AG04450 (cell line): ENCODE results near the gene RNPC3. TPM values are rescaled to one million over a fixed set of nuclear protein-coding genes. Genes with fewer than 3 reads are reported as not detected.

Source experiments
- CTCF ChIA-PET: fragments of 300-600, 350-600 bp; formaldehyde crosslinking; extraction: SDS; loops from one replicate; lab custom pipeline; 2022; ENCODE audit warnings: antibody characterized with exemption, inconsistent platforms; lab: Charles Lee
- POLR2A ChIA-PET: fragments of 350-600 bp; formaldehyde crosslinking; extraction: SDS; loops from one replicate; lab custom pipeline; 2021; ENCODE audit warnings: antibody characterized with exemption, inconsistent platforms; lab: Yijun Ruan, JAX
- DNase-seq: peaks from one replicate; pipeline ENCODE4 v3.0.0-alpha.2; 2011; ENCODE audit warnings: low read depth, low spot score
- H3K27ac ChIP-seq: one replicate; pipeline ENCODE4 v1.5.1; 2012; ENCODE audit warnings: low read depth, low read length, control low read depth
- H3K27me3 ChIP-seq: one replicate; pipeline ENCODE4 v1.6.0; 2012; ENCODE audit warnings: low read length; ENCODE audit not compliant: control insufficient read depth, insufficient read depth
- H3K4me3 ChIP-seq: 2 replicates; pipeline ENCODE4 v1.5.1; 2011; ENCODE audit warnings: mild to moderate bottlenecking, low read depth, low read length, control low read depth
- H3K9me3 ChIP-seq: 2 replicates; pipeline ENCODE4 v1.5.1; 2012; ENCODE audit warnings: low read length; ENCODE audit not compliant: control insufficient read depth, insufficient read depth
- CTCF ChIP-seq: IDR thresholded peaks from 2 replicates; pipeline ENCODE4 v1.5.1; 2011; ENCODE audit warnings: low read depth, low read length, control low read depth, inconsistent platforms
- polyA plus RNA-seq: library from polyadenylated mRNA; depleted of rRNA; stranded (reverse); fragments of >200 nt; gene quantifications from 2 replicates; pipeline ENCODE4 v1.2.3, GENCODE V29; 2011

RNPC3 gene
- polyA plus RNA-seq, 1 experiment: 18.3 TPM

GRCh38 chr1:103516283-103516682, 9.2 kb upstream of the RNPC3 start:
- ChIA-PET POLR2A (no interaction called here), CTCF (interaction anchor here (1.0 to 1.5 kb wide), 2 partner anchors 716 to 1696 kb away, joined by 3 to 4 read pairs; no protein-coding TSS in a partner anchor)
- no peak for TF ChIP-seq CTCF
- Histone ChIP-seq H3K27ac (no peak overlapping the region), H3K9me3 (no peaks in the 10 kb centered on the region), H3K4me3 (no peak overlapping the region), H3K27me3 (no peaks in the 10 kb centered on the region)
- DNase-seq: no peak

GRCh38 chr1:103516693-103517092, 8.8 kb upstream of the RNPC3 start:
- CTCF ChIA-PET: interaction anchor here (1.0 to 1.5 kb wide), 2 partner anchors 717 to 1696 kb away, joined by 3 to 4 read pairs; no protein-coding TSS in a partner anchor
- DNase-seq: no peak
- Histone ChIP-seq H3K9me3 (no peaks in the 10 kb centered on the region), H3K4me3 (no peak overlapping the region), H3K27me3 (no peaks in the 10 kb centered on the region), H3K27ac (no peak overlapping the region)
- no peak for TF ChIP-seq CTCF
- POLR2A ChIA-PET: no interaction called here

- POLR2A ChIA-PET: no interaction called here
- no peak overlapping the region for H3K27ac ChIP-seq
- DNase-seq: no peak
Measured at GRCh38 chr1:103517380-103518047, 8.0 kb upstream of the RNPC3 start.

GRCh38 chr1:103520822-103521221, 4.7 kb upstream of the RNPC3 start:
- no peak for DNase-seq
- H3K4me3 ChIP-seq: no peak overlapping the region
- TF ChIP-seq CTCF: no peak
- ChIA-PET POLR2A (no interaction called here), CTCF (no interaction called here)
- no peaks in the 10 kb centered on the region for H3K9me3 ChIP-seq
- H3K27ac ChIP-seq: no peak overlapping the region
- no peaks in the 10 kb centered on the region for H3K27me3 ChIP-seq

More at GRCh38 chr1:103517380-103518047, 8.0 kb upstream of the RNPC3 start:
- CTCF ChIA-PET: interaction anchor here (1.1 kb wide), 1 partner anchor 411 kb away, joined by 4 read pairs; no protein-coding TSS in a partner anchor
- Histone ChIP-seq H3K27me3 (no peaks in the 10 kb centered on the region), H3K4me3 (no peak overlapping the region), H3K9me3 (no peaks in the 10 kb centered on the region)
- no peak for TF ChIP-seq CTCF

GRCh38 chr1:103523346-103523745, 2.2 kb upstream of the RNPC3 start:
- no peak for TF ChIP-seq CTCF
- Histone ChIP-seq H3K27me3 (no peaks in the 10 kb centered on the region), H3K9me3 (no peaks in the 10 kb centered on the region), H3K4me3 (no peak overlapping the region), H3K27ac (no peak overlapping the region)
- CTCF ChIA-PET: interaction anchor here (1.6 kb wide), 1 partner anchor 417 kb away, joined by 4 read pairs; no protein-coding TSS in a partner anchor
- POLR2A ChIA-PET: no interaction called here
- DNase-seq: no peak
